Islet precursor cell (in vitro differentiated cells): ENCODE data around the gene SLC25A45.

Experiments
- DNase-seq: peaks from one replicate; pipeline ENCODE4 v3.0.0-alpha.2; 2018

Gene SLC25A45

DNA sequence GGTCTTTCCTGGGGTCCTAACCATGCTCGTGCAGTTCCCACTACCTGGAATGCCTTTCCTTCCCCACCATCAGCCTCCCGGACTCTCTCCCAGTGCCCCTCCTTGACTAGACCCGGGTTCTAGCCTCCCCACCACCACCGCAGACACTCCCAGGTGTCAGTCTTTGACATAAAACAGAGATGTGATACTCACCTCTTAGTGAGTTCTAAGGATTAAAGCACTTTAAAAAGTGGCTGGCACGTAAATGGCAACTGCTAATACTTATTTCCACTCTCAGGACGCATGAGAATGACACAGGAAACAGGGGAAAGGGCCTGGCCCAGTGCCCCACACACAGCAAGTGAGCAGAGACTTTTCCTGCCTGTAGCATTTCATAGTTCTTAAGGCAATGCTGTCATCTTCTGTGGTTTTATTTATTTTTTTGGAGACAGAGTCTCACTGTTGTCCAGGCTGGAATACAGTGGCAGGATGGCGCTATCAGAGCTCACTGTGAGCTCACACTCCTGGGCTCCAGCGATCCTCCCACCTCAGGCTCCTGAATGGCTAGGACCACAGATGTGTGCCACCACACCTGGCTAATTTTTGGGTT, 1.9 kb upstream of the SLC25A45 start:
- DNase-seq = peak; percentile 71

GRCh38 chr11:65383778-65384177, 1.3 kb upstream of the SLC25A45 start:
- DNase-seq = peak; percentile 44

GRCh38 chr11:65382804-65383368, 440 bp upstream of the SLC25A45 start:
- DNase-seq = no peak

DNA sequence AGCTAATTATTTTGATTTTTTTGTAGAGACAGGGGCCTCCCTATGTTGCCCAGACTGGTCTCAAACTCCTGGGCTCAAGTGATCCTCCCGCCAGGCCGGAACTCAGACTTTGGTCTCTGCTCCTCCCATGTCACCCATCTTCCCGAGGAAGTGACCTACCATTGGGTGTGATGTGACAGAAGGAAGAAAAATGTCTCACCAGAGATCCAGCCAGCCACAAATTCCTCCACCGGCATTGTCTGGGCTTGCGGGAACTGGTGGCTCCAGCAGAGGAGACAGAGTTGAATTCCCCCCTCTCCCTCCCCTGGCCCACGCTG, 772 bp downstream of the SLC25A45 start:
- peak; percentile 95 for DNase-seq

GRCh38 chr11:65380460-65381119, 1.9 kb downstream of the SLC25A45 start:
- DNase-seq = no peak

DNA sequence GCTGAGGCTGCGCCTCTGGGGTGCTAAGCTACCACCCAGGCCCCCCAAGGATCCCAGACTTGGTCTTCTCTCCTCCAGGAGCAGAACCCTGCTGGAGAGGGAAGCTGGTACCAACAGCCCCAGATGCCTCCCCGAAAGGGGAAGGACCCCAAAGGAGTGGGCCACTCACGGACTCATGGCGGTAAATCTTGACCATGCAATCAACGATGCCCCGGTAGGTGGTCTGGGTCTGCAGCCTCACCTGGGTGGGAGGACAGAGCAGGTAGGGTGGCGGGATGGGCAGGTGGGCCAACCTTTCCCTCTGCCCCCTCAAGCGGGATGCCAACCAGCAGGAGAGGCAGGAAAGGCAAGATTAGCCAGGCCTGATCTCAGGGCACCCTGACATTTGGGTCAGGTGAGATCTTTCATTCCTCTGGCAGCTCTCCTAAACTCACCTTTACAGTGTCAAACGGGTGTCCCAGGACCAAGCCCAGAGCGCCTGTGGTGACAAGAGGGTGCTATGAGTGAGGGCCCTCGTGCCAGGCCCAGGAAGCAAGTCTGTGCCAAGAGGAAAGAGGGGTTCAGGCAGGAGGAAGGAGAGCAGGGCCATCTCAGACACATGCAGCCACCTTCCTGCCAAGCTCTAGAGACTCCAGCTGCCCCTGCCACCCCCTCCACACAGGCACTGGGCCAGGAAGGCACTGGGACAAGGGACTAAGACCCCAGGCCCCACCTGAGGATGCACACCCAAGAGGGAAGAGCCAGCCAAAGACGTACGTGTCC, 2.6 kb downstream of the SLC25A45 start:
- no peak for DNase-seq

- DNase-seq = no peak
Measured at GRCh38 chr11:65378928-65379638, 3.4 kb downstream of the SLC25A45 start.

DNA sequence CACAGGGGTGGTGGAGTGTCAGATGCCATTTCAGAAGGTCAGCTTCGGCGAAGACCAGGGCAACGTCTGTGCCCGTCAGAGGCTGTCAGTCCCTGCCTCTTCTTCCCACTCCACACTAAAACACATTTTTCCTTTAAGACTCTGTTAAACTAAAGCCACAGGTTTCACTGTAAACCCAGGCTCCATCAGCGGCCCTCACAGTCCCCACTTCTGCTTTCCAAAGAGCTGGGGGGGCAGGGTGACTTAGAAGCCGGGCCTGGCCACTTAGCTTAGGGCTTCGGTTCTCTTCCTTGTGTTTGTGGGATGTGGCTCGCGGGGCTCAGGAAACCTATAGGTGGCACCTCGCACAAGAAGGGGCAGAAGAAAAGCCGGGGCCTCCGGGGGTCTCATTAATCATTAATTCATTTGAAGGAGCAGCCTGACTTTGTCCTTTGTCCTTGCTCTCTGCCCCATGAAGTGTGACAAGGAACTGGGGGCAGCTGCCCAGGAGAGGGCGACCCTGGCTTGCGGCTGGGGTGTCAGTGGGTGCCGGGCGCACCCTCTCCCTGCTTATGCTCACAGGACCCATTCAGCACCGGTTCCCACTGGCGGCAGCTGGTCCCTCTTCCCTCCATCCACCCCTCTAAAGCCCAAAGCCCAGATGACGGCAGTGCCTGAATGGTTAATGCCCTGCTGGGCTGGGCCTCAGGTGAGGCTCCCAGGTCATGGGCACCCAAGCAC, 4.1 kb downstream of the SLC25A45 start:
- no peak for DNase-seq

- no peak for DNase-seq
Measured at GRCh38 chr11:65377777-65378176, 4.7 kb downstream of the SLC25A45 start.

DNA sequence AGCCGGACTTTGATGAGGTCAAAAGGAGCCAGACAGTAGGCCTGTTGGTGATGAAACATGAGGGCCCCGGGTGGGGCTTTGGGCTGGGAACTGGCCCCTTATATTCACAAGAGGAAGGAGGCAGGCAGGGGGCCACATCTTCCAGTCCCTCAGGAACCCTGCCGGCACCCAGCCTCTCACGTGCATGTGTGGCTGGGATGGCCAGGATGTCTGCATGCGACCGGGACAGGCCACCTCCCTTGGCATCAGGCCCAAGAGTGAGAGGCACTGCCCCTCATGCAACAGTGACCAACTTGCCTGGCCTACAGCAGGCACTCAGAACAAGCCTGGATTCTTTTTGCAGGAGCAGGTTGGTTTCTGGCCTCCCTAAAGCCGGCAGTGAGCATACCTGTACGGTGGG, 5.4 kb downstream of the SLC25A45 start:
- no peak for DNase-seq

- no peak for DNase-seq
Measured at GRCh38 chr11:65376138-65376713, 6.2 kb downstream of the SLC25A45 start.

GRCh38 chr11:65375012-65375411, 7.4 kb downstream of the SLC25A45 start:
- DNase-seq = no peak

DNA sequence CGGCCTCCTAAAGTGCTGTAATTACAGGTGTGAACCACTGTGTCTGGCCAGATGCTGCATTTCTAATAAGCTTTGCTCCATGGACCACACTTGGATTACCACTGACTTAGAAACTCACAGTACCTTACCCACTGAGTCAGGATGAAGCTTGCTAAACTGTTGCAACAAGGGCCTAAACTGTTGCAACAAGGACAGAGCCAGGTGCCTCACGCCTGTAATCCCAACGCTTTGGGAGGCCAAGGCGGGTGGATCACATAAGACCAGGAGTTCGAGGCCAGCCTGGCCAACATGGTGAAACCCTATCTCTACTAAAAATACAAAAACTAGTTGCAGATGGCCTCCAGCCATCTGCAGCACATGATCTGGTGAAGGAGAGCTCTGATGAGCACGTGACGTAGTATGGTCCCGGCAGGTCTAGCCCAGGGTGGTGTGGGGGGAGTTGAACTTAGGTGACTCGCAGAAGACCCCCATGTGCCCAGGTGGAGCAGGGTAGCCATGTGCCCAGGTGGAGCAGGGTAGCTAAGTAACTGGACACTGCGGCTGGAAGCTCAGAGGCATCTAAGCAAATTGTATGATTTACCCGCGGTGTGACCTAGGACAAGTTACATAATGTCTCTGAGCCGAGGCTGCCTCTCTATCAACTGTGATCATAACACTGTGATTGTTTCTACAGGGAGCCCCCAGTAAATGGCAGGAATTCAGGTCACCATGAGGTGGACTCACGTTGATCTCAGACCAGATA, 8.4 kb downstream of the SLC25A45 start:
- no peak for DNase-seq

GRCh38 chr11:65370659-65371049, 11.8 kb downstream of the SLC25A45 start:
- DNase-seq = no peak

DNA sequence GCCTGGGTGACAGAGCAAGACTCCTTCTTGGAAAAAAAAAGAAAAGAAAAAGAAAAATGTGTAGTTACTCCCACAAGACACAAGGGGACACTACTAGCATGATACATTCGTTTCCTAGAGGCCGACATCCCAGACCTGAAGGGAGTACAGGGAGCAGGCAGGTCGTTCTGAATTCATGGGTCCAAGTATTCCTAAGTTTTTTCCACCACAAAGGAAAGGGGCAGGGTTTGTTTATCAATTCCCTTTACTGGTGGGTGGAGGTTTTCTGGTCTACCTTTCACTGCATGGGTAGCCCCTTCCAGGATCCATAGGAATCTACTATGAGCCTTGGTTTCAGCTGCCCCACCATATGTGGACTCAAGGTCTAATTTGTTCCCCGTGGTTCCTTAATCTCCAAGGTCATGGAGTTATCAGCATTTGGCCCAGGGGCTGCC, 16.1 kb downstream of the SLC25A45 start:
- peak; percentile 79 for DNase-seq

GRCh38 chr11:65363770-65364169, 18.7 kb downstream of the SLC25A45 start:
- DNase-seq = no peak

DNA sequence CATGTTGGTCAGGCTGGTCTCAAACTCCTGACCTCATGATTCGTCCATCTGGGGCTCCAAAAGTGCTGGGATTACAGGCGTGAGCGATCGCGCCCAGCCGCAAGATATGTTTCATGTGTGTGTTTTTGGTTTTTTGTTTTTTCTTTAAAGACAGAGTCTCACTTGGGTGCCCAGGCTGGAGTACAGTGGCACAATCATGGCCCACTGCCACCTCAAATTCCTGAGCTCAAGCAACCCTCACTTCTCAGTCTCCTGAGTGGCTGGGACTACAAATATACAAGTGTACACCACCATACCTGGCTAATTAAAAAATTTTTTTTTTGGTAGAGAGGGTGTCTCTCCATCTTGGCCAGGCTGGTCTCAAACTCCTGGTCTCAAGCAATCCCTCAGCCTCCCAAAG, 19.5 kb downstream of the SLC25A45 start:
- DNase-seq = no peak

DNA sequence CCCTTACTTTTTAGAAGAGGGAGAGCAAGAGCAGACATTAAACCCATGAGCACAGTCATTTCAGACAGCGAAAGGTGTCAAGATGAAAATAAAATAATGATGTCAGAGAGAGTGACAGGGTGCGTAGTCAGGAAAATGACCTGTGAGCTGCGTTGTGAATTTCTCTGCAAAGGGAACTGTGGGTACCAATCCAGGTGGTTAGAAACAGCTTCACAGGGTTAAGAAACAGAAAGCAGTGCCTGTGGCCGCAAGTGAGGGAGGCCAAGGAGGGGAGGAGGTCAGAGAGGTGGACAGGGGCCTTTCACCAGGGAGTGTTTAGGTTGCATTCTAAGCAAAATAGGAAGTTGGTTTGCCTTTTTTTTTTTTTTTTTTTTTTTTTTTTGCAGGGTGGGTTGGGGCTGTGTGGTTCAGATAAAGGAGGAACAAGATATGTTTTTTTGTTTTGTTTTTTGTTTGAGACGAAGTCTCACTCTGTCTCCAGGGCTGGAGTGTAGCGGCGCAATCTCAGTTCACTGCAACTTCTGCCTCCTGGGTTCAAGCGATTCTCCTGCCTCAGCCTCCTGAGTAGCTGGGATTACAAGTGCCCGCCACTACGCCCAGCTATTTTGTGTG, 20.0 kb downstream of the SLC25A45 start:
- no peak for DNase-seq

DNA sequence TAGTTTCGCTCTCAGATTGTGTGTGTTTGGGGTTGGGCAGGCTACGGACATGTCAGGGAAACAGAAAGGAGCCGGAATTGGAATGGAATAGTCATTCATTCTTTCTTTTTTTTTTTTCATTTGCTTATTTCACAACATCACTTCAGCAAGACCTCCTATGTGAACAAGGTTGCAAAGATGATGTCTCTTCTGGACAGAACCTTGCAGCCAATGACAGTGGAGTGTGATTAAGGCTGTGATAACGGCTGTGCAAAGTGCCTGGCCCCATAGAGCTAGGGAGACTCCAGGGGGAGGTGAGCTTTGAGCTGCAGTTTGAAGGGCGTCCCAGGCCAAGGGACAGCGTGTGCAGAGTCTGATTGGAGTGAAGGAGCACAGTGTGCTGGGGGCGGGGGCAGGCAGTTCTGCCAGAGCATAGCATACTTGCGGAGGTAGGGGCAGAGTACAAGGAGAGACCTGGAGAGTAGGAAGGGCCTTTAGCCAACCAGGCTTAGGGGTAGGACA, 24.5 kb downstream of the SLC25A45 start:
- DNase-seq = no peak

DNA sequence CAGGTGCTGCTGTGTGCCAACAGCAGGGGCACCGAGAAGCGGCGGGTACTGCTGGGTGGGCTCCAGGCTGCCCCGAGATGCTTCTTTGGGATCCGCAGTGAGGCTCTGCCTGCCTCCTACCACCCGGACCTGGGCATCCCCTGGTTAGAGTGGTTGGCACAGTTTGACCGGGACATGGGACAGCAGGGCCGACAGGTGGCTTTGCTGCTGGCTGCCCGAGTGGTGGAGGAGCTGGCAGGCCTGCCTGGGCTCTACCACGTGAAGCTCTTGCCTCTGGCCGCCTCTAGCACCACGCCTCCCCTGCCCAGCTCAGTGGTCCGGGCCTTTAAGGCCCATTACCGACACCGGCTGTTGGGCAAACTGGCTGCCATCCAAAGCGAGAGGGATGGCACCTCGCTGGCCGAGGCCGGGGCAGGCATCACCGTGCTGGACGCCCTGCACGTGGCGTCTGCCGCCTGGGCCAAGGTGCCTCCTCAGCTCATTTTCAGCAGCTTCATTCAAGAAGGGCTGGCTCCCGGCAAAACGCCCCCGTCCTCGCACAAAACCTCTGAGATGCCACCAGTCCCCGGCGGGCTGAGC, 26.0 kb downstream of the SLC25A45 start:
- no peak for DNase-seq
